Bronchial epithelial cell (primary cell): ENCODE data around the gene GLUD1. TPM values are rescaled to one million over a fixed set of nuclear protein-coding genes. Genes with fewer than 3 reads are reported as not detected.
"Not testable (repeated sequence)": the region's sequence is repeated elsewhere in the genome, so short reads cannot be mapped to it uniquely, and the experiment has no call there.

Experiments
- DNase-seq: peaks from one replicate; pipeline ENCODE4 v3.0.0-alpha.2; 2010; ENCODE audit warnings: low read depth
- FAIRE-seq: peaks from 2 replicates; lab custom pipeline; 2011; peaks lifted over from hg19 to GRCh38; lab: Jason Lieb, UNC
- H3K27me3 ChIP-seq: 2 replicates; pipeline ENCODE4 v1.5.1; 2011; ENCODE audit warnings: low read length; ENCODE audit not compliant: control insufficient read depth, insufficient read depth
- H3K36me3 ChIP-seq: 2 replicates; pipeline ENCODE4 v1.5.1; 2011; ENCODE audit warnings: low read length; ENCODE audit not compliant: control insufficient read depth, insufficient read depth
- H3K4me3 ChIP-seq: 2 replicates; pipeline ENCODE4 v1.5.1; 2011; ENCODE audit warnings: mild to moderate bottlenecking, low read depth, low read length, control low read depth
- total RNA-seq: library from RNA; depleted of rRNA; stranded (reverse); fragments of >200 nt; gene quantifications from 2 replicates; pipeline ENCODE4 v1.2.1, GENCODE V29; 2014
- TF ChIP-seq, protein P1 (sequence below): IDR thresholded peaks from 2 replicates; pipeline ENCODE4 v1.5.1; 2011; ENCODE audit warnings: mild to moderate bottlenecking, moderate library complexity, low read length, control low read depth, inconsistent platforms; ENCODE audit not compliant: insufficient read depth, severe bottlenecking

GLUD1 gene
- total RNA-seq, 1 donor from 2014 or later, result 225 TPM

DNA sequence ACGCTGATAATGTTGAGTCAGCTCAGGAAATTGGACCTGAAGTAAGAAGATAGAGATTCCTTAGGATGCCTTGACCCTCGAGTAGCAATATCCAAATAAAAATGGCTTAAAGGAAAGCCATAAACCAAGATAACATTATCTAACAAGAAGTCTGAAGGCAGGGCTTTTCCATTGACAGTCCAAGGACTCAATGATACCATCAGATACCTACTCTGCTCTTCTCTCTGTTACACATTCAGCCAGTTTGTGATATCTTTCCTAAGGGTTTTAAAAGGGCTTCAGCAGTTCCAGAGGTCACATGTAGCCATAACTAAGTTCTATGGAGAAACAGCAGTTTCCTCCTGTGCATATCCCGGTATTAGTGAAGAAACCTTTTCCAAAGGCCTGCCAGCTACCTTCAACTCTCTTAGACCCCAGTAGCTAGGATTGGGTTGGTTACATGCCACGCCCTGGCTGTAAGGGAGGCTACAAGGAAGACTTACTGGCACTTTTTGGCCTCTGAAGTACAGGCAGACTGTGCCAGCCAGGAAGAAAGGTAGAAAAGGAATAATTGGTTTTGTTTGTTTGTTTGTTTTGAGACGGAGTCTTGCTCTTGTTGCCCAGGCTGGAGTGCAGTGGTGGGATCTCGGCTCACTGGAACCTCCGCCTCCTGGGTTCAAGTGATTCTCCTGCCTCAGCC lies 10.9 kb upstream of the GLUD1 start:
- Histone ChIP-seq H3K4me3 (no peak overlapping the region), H3K36me3 (no peaks in the 10 kb centered on the region), H3K27me3 (no peaks in the 10 kb centered on the region)
- TF ChIP-seq, protein P1, sequence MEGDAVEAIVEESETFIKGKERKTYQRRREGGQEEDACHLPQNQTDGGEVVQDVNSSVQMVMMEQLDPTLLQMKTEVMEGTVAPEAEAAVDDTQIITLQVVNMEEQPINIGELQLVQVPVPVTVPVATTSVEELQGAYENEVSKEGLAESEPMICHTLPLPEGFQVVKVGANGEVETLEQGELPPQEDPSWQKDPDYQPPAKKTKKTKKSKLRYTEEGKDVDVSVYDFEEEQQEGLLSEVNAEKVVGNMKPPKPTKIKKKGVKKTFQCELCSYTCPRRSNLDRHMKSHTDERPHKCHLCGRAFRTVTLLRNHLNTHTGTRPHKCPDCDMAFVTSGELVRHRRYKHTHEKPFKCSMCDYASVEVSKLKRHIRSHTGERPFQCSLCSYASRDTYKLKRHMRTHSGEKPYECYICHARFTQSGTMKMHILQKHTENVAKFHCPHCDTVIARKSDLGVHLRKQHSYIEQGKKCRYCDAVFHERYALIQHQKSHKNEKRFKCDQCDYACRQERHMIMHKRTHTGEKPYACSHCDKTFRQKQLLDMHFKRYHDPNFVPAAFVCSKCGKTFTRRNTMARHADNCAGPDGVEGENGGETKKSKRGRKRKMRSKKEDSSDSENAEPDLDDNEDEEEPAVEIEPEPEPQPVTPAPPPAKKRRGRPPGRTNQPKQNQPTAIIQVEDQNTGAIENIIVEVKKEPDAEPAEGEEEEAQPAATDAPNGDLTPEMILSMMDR, result no peak
- FAIRE-seq (no peak), DNase-seq (no peak)

DNA sequence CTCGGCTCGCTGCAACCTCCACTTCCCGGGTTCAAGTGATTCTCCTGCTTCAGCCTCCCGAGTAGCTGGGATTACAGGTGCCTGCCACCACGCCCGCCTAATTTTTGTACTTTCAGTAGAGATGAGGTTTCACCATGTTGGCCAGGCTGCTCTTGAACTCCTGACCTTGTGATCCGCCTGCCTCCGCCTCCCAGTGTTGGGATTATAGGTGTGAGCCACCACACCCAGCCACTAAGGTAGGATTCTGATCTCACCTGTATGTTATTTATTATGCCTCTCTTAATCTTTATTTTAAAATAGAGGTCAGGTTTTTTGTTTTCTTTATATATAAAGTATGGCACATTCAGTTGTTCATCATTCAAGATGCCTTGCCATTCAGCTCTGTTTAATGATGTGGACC lies 10.1 kb upstream of the GLUD1 start:
- not testable (repeated sequence) for H3K27me3 ChIP-seq, H3K36me3 ChIP-seq, FAIRE-seq, DNase-seq, H3K4me3 ChIP-seq

DNA sequence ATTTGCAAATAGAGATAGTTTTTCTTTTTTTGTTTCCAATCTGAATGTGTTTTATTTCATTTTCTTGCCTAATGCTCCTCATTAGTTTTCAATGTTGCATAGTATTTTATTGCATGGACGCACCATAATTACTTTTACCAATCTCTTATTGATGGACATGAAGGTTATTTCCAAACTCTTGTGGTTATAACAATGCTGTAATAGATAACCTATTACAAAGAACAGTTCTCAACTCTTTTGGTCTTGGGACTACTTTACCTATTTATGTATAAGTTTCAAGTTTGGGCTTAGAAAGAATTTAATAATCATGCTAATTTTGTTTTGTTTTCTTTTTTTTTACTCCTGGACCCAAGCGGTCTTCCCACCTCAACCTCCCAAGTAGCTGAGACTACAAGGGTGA lies 7.4 kb upstream of the GLUD1 start:
- no peak for FAIRE-seq
- Histone ChIP-seq H3K4me3 (no peak overlapping the region), H3K36me3 (no peaks in the 10 kb centered on the region), H3K27me3 (no peaks in the 10 kb centered on the region)
- TF ChIP-seq, protein P1, result no peak
- no peak for DNase-seq

DNA sequence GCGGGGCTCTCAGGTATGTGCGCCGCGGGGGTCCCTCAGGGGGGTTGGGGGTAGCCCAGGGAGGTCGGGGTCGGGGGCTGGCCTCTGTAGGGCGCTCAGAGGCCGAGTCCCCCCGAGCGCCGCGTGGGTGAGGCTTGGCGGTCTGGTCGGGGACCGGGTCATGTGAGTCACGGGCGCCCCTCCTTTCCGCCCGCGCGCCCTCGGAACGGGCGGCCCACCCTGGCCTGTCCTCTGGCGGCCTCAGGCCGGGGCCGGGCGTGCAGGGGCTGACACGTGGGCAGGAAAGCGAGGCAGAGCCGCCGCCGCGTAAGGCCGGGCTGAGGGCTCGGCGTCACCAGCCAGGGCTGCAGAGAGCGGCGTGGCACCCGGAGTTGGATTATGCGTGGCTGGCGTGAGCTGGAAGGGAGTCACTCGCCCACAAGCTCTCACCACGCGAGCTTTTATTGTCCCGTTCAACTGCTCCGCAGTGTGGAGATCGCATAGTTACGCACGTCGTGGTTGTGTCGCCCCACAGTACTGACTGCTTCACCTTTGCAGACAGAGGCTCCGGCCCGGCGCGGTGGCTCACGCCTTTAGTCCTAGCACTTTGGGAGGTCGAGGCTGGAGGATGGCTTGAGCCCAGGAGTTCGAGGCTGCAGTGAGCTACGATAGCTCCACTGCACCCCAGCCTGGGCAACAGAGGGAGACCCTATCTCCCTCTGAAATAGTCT lies 748 bp upstream of the GLUD1 start:
- peak overlapping the region; percentile 82 for H3K4me3 ChIP-seq
- TF ChIP-seq, protein P1, result no peak
- H3K36me3 ChIP-seq, result no peaks in the 10 kb centered on the region
- DNase-seq (peak; percentile 67), FAIRE-seq (no peak)
- H3K27me3 ChIP-seq, result no peaks in the 10 kb centered on the region

DNA sequence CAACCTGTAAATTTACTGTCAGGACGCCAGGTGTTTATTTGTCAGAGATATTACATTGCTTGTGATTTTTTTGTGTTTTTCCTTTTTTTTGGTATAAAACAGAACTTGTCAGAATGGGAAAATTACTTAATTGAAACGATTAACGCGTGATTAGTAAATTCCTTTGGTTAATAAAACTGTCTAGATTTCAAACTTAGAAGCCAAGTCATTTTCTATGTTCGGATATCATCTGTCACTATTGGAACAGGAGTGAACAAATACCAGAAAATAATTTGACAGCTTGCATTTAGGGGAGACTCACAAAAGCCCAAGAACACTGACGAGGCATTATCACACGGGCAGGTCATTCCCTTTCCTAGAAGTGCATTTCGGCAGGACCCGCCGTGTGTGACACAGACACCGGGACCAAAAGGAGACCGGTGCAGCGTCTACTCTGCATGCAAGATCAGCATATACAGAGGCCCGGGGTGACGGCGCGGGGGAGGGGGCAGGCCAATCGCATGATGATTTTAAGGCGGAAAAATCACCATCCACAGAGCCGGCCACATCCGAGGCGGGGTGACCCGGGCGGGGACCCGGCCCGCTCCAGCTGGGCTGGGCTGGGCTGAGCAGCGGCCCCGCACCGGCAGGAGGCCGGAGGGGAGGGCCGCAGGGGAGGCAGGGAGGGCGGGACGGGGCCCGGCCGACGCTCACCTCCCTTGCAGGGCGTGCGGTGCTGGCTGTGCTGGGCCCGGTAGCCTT lies 841 bp downstream of the GLUD1 start:
- H3K27me3 ChIP-seq, result no peaks in the 10 kb centered on the region
- H3K4me3 ChIP-seq, result peak overlapping the region; percentile 82
- peaks cover 2% of the 10 kb centered on the region for H3K36me3 ChIP-seq
- TF ChIP-seq, protein P1, result no peak
- FAIRE-seq (no peak), DNase-seq (peak; percentile 21)

DNA sequence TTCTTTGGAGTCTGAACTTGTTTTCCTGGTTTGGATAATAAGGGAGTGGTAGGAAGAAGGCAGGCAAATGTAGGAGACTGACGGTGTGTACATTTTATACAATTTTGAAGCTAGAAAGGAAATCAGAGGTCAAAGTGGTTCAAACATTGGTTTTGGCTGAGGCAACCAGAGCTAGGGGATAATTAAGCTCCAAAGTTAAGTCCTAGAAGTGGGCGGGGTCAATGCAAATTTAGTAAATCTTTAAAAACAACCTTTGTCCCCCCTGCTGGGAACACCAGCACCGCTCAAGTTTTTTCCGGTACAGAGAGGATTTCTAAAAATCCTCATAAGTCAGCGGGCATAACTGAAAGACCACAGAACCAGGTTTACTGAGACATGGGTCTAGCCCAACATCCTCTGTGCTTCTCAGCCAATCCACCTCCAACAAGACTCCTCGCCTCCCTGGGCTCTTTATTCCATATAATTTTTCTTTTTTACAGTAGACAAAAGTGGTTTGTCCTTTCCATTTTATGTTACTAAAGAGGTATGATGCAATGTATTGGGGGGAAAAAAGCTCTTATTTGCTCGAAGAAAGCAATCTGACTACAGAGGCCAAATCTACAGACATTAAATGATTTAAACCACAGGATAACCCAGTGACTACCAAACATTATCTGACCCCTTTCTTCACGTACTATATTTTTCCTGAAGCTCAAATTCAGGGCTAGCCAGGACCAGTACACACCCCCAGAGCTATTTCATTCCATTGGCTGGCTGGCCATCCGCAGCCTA lies 1.6 kb downstream of the GLUD1 start:
- peak overlapping the region; percentile 82 for H3K4me3 ChIP-seq
- DNase-seq, result peak; percentile 63
- TF ChIP-seq, protein P1, result no peak
- FAIRE-seq, result no peak
- H3K36me3 ChIP-seq, result peaks cover 2% of the 10 kb centered on the region
- H3K27me3 ChIP-seq, result no peaks in the 10 kb centered on the region
